Measurements from ENCODE around the gene GRIP1. TPM values are rescaled to one million over a fixed set of nuclear protein-coding genes. Genes with fewer than 3 reads are reported as not detected.

GRIP1 gene
- total RNA-seq, 4 donors from 2014 or later = 0.85 to 1.8 TPM; not detected in 2

- no peak for TF ChIP-seq CTCF (IDR thresholded peaks at IDR 0.05; ENCODE audit: low read depth)
Measured at GRCh38 chr12:66716522-66716921, 37.6 kb upstream of the GRIP1 start.

- TF ChIP-seq CTCF (IDR thresholded peaks at IDR 0.05; ENCODE audit: low read depth) = no peak
Measured at GRCh38 chr12:66714709-66715108, 35.8 kb upstream of the GRIP1 start.

- no peak for TF ChIP-seq CTCF (IDR thresholded peaks at IDR 0.05; ENCODE audit: low read depth)
Measured at GRCh38 chr12:66713984-66714383, 35.1 kb upstream of the GRIP1 start.

GRCh38 chr12:66709893-66710292 is 31.0 kb upstream of the GRIP1 start:
- TF ChIP-seq CTCF (IDR thresholded peaks at IDR 0.05; ENCODE audit: low read depth) = no peak

- TF ChIP-seq CTCF (IDR thresholded peaks at IDR 0.05; ENCODE audit: low read depth) = no peak
Measured at GRCh38 chr12:66709457-66709773, 30.5 kb upstream of the GRIP1 start.

- no peak for TF ChIP-seq CTCF (IDR thresholded peaks at IDR 0.05; ENCODE audit: low read depth)
Measured at GRCh38 chr12:66708704-66709456, 30.0 kb upstream of the GRIP1 start.

GRCh38 chr12:66707002-66707697 is 28.3 kb upstream of the GRIP1 start:
- TF ChIP-seq CTCF (IDR thresholded peaks at IDR 0.05; ENCODE audit: low read depth) = no peak

Data from subcutaneous adipose tissue (tissue), 4 donors.